Skeletal muscle tissue (tissue), 4 donors: ENCODE measurements around the gene DENND1A. TPM values are rescaled to one million over a fixed set of nuclear protein-coding genes. Genes with fewer than 3 reads are reported as not detected.

Experiments used
- H3K27ac ChIP-seq: one replicate; pipeline ENCODE4 v1.7.0; 2013; ENCODE audit warnings: mild to moderate bottlenecking, low read depth, low read length, inconsistent platforms
- H3K27me3 ChIP-seq, 3 donors: one replicate each; pipeline ENCODE4 v1.7.0; 2013; ENCODE audit warnings: low read length in 3 of 3; ENCODE audit not compliant: control insufficient read depth in 3 of 3, insufficient read depth in 3 of 3
- H3K36me3 ChIP-seq, 3 donors: one replicate each; pipeline ENCODE4 v1.7.0; 2013; ENCODE audit warnings: low read length in 3 of 3; ENCODE audit not compliant: control insufficient read depth in 3 of 3, insufficient read depth in 3 of 3
- H3K4me1 ChIP-seq, 3 donors: one replicate each; pipeline ENCODE4 v1.7.0; 2013; ENCODE audit warnings: low read length in 3 of 3, mild to moderate bottlenecking in 3 of 3; ENCODE audit not compliant: control insufficient read depth in 3 of 3, insufficient read depth in 3 of 3
- H3K4me3 ChIP-seq, 3 donors: one replicate each; pipeline ENCODE4 v1.7.0; 2013; ENCODE audit warnings: low read length in 3 of 3
- H3K9ac ChIP-seq, 3 donors: one replicate each; pipeline ENCODE4 v1.7.0; 2013; ENCODE audit warnings: low read length in 3 of 3, mild to moderate bottlenecking in 3 of 3, moderate library complexity in 2 of 3, low read depth in 1 of 3
- H3K9me3 ChIP-seq, 3 donors: one replicate each; pipeline ENCODE4 v1.7.0; 2013; ENCODE audit warnings: low read length in 3 of 3; ENCODE audit not compliant: control insufficient read depth in 3 of 3
- total RNA-seq: library from RNA; depleted of rRNA; stranded (reverse); fragments of >200 nt; gene quantifications from one replicate; pipeline ENCODE4 v1.2.3, GENCODE V29; 2014
- donor health status: Osteomylitis.

Gene DENND1A
- total RNA-seq, 1 donor from 2014 or later: 23.5 TPM

- Histone ChIP-seq H3K4me3 (no peak overlapping the region), H3K27ac (no peak overlapping the region), H3K9ac (no peak overlapping the region), H3K27me3 (no peaks in the 10 kb centered on the region), H3K4me1 (no peaks in the 10 kb centered on the region), H3K36me3 (peaks cover 0 to 7% (median 2%) of the 10 kb centered on the region in 3 donors), H3K9me3 (no peaks in the 10 kb centered on the region)
These were observed 546.3 kb downstream of the DENND1A start for GRCh38 chr9:123383512-123384170.

- Histone ChIP-seq H3K4me1 (no peaks in the 10 kb centered on the region), H3K27me3 (no peaks in the 10 kb centered on the region), H3K9me3 (no peaks in the 10 kb centered on the region), H3K27ac (no peak overlapping the region), H3K9ac (no peak overlapping the region), H3K36me3 (peaks cover 0 to 7% (median 2%) of the 10 kb centered on the region in 3 donors), H3K4me3 (no peak overlapping the region)
These were observed 547.0 kb downstream of the DENND1A start for GRCh38 chr9:123382653-123383511.

GRCh38 chr9:123380852-123381705 is 548.8 kb downstream of the DENND1A start:
- Histone ChIP-seq H3K27me3 (peaks cover 0 to under 1% (median 0%) of the 10 kb centered on the region in 3 donors), H3K4me1 (no peaks in the 10 kb centered on the region), H3K9ac (no peak overlapping the region), H3K9me3 (no peaks in the 10 kb centered on the region), H3K27ac (no peak overlapping the region), H3K4me3 (no peak overlapping the region), H3K36me3 (peaks cover 0 to 7% (median 2%) of the 10 kb centered on the region in 3 donors)

- Histone ChIP-seq H3K27ac (no peak overlapping the region), H3K27me3 (peaks cover 17 to 20% (median 19%) of the 10 kb centered on the region in 3 donors), H3K4me1 (peaks cover 0 to 5% (median 2%) of the 10 kb centered on the region in 3 donors), H3K36me3 (peaks cover 0 to 7% (median 2%) of the 10 kb centered on the region in 3 donors), H3K9ac (no peak overlapping the region), H3K9me3 (no peaks in the 10 kb centered on the region), H3K4me3 (no peak overlapping the region)
These were observed 550.8 kb downstream of the DENND1A start for GRCh38 chr9:123378956-123379660.

GRCh38 chr9:123378025-123378424 is 551.9 kb downstream of the DENND1A start:
- Histone ChIP-seq H3K9ac (no peak overlapping the region), H3K36me3 (peaks cover 0 to 3% (median 0%) of the 10 kb centered on the region in 3 donors), H3K4me1 (peaks cover 0 to 5% (median 2%) of the 10 kb centered on the region in 3 donors), H3K9me3 (no peaks in the 10 kb centered on the region), H3K4me3 (no peak overlapping the region), H3K27ac (no peak overlapping the region), H3K27me3 (peaks cover 27 to 30% (median 28%) of the 10 kb centered on the region in 3 donors)

GRCh38 chr9:123377211-123377971 is 552.5 kb downstream of the DENND1A start:
- Histone ChIP-seq H3K4me1 (peaks cover 0 to 5% (median 2%) of the 10 kb centered on the region in 3 donors), H3K9ac (no peak overlapping the region), H3K27me3 (peaks cover 32 to 36% (median 34%) of the 10 kb centered on the region in 3 donors), H3K27ac (no peak overlapping the region), H3K4me3 (no peak overlapping the region), H3K36me3 (no peaks in the 10 kb centered on the region), H3K9me3 (no peaks in the 10 kb centered on the region)

GRCh38 chr9:123376218-123377071 is 553.5 kb downstream of the DENND1A start:
- no peak overlapping the region for H3K27ac ChIP-seq
- H3K36me3 ChIP-seq: no peaks in the 10 kb centered on the region
- H3K4me1 ChIP-seq: peaks cover 0 to 5% (median 2%) of the 10 kb centered on the region in 3 donors
- no peak overlapping the region for H3K4me3 ChIP-seq
- H3K9me3 ChIP-seq: no peaks in the 10 kb centered on the region
- peaks cover 38 to 46% (median 44%) of the 10 kb centered on the region in 3 donors for H3K27me3 ChIP-seq
- H3K9ac ChIP-seq: no peak overlapping the region

GRCh38 chr9:123375469-123376132 is 554.3 kb downstream of the DENND1A start:
- Histone ChIP-seq H3K4me1 (peaks cover 0 to 5% (median 2%) of the 10 kb centered on the region in 3 donors), H3K36me3 (no peaks in the 10 kb centered on the region), H3K9ac (no peak overlapping the region), H3K27me3 (peaks cover 47 to 54% (median 51%) of the 10 kb centered on the region in 3 donors), H3K9me3 (no peaks in the 10 kb centered on the region), H3K27ac (no peak overlapping the region), H3K4me3 (no peak overlapping the region)
